IMR-90 (cell line): Measurements from ENCODE around the gene HMCN1. TPM values are rescaled to one million over a fixed set of nuclear protein-coding genes. Genes with fewer than 3 reads are reported as not detected.

Experiments used
- ATAC-seq: fragments of 200-7000 bp; cut with Tn5 transposase; 2 replicates; pipeline ENCODE4 v1.9.1; 2020; ENCODE audit warnings: low read depth, mild to moderate bottlenecking, moderate library complexity
- BruUV-seq: library from RNA; stranded (reverse); fragments of 400-500 nt; replicated peaks from 2 replicates; lab custom pipeline; 2021; lab: Mats Ljungman, UMichigan
- CTCF ChIA-PET: fragments of 300-600 bp; formaldehyde crosslinking; extraction: SDS; loops from one replicate; lab custom pipeline; 2021; ENCODE audit warnings: antibody characterized with exemption; lab: Yijun Ruan, JAX
- POLR2A ChIA-PET: fragments of 300-600 bp; sonication (Branson Sonifier 250); formaldehyde crosslinking; loops from one replicate; lab custom pipeline; 2022; ENCODE audit warnings: antibody characterized with exemption; ENCODE audit not compliant: unreplicated experiment; lab: Charles Lee
- DNase-seq: peaks from one replicate; pipeline ENCODE4 v3.0.0; 2013
- H2AFZ ChIP-seq: replicated peaks from 2 replicates; pipeline ENCODE3; 2013; ENCODE audit warnings: low read length, mild to moderate bottlenecking; ENCODE audit not compliant: poor library complexity
- H2AK5ac ChIP-seq: 2 replicates; pipeline ENCODE4 v1.6.1; 2013; ENCODE audit warnings: low read depth, low read length, inconsistent platforms
- H2AK9ac ChIP-seq: replicated peaks from 2 replicates; pipeline ENCODE3; 2013; ENCODE audit warnings: mild to moderate bottlenecking, low read depth, low read length, moderate library complexity; ENCODE audit not compliant: poor library complexity
- H2BK120ac ChIP-seq: 2 replicates; pipeline ENCODE4 v1.6.1; 2013; ENCODE audit warnings: low read depth, low read length, inconsistent platforms
- H2BK15ac ChIP-seq: 3 replicates; pipeline ENCODE4 v1.6.1; 2013; ENCODE audit warnings: low read depth, low read length, inconsistent platforms
- H2BK20ac ChIP-seq: 2 replicates; pipeline ENCODE4 v1.6.1; 2013; ENCODE audit warnings: low read depth, mild to moderate bottlenecking, inconsistent platforms, low read length, moderate library complexity
- H2BK5ac ChIP-seq: 2 replicates; pipeline ENCODE4 v1.6.1; 2013; ENCODE audit warnings: mild to moderate bottlenecking, low read depth, low read length, inconsistent platforms; ENCODE audit not compliant: poor library complexity, severe bottlenecking
- H3K14ac ChIP-seq: replicated peaks from 2 replicates; pipeline ENCODE4 v1.6.1; 2013; ENCODE audit warnings: low read depth, low read length, inconsistent platforms
- H3K18ac ChIP-seq: 2 replicates; pipeline ENCODE4 v1.6.1; 2013; ENCODE audit warnings: low read depth, low read length, control low read depth
- H3K23ac ChIP-seq: 2 replicates; pipeline ENCODE4 v1.6.1; 2013; ENCODE audit warnings: low read depth, low read length, inconsistent platforms
- H3K27ac ChIP-seq: 2 replicates; pipeline ENCODE4 v1.5.1; 2013; ENCODE audit warnings: mild to moderate bottlenecking, control low read depth, low read length; ENCODE audit not compliant: insufficient read depth
- H3K27me3 ChIP-seq: 2 replicates; pipeline ENCODE4 v1.6.1; 2013; ENCODE audit warnings: low read length; ENCODE audit not compliant: control insufficient read depth, insufficient read depth
- H3K36me3 ChIP-seq: 2 replicates; pipeline ENCODE4 v1.6.1; 2013; ENCODE audit warnings: low read length, mixed read lengths; ENCODE audit not compliant: control insufficient read depth, insufficient read depth
- H3K4ac ChIP-seq: 2 replicates; pipeline ENCODE4 v1.6.1; 2013; ENCODE audit warnings: low read depth, low read length, inconsistent platforms
- H3K4me1 ChIP-seq: 2 replicates; pipeline ENCODE4 v1.6.1; 2013; ENCODE audit warnings: low read length, mixed read lengths; ENCODE audit not compliant: control insufficient read depth, insufficient read depth
- H3K4me2 ChIP-seq: 2 replicates; pipeline ENCODE4 v1.6.1; 2013; ENCODE audit warnings: low read depth, mild to moderate bottlenecking, control low read depth, low read length, moderate library complexity
- H3K4me3 ChIP-seq: 2 replicates; pipeline ENCODE4 v1.5.1; 2013; ENCODE audit warnings: low read depth, mild to moderate bottlenecking, control low read depth, low read length, moderate library complexity; ENCODE audit not compliant: insufficient read depth
- H3K56ac ChIP-seq: 2 replicates; pipeline ENCODE4 v1.6.1; 2013; ENCODE audit warnings: low read length, inconsistent platforms; ENCODE audit not compliant: insufficient read depth; ENCODE audit errors: extremely low read depth
- H3K79me1 ChIP-seq, 2 experiments: 2 replicates each; pipeline ENCODE4 v1.6.1; 2013; ENCODE audit warnings: low read length in 2 of 2, inconsistent platforms in 1 of 2, low read depth in 1 of 2
- H3K9ac ChIP-seq: 2 replicates; pipeline ENCODE4 v1.6.1; 2013; ENCODE audit warnings: low read depth, low read length, control low read depth
- H3K9me1 ChIP-seq: 2 replicates; pipeline ENCODE4 v1.6.1; 2013; ENCODE audit warnings: low read length, inconsistent platforms; ENCODE audit not compliant: insufficient read depth
- H3K9me3 ChIP-seq: 2 replicates; pipeline ENCODE4 v1.6.1; 2013; ENCODE audit warnings: low read length; ENCODE audit not compliant: control insufficient read depth, insufficient read depth
- H4K20me1 ChIP-seq: 2 replicates; pipeline ENCODE4 v1.6.1; 2013; ENCODE audit warnings: low read length, inconsistent platforms; ENCODE audit not compliant: insufficient read depth
- H4K5ac ChIP-seq: 2 replicates; pipeline ENCODE4 v1.6.1; 2013; ENCODE audit warnings: mild to moderate bottlenecking, low read depth, low read length, control low read depth
- H4K8ac ChIP-seq, 2 experiments: 2 replicates each; pipeline ENCODE4 v1.6.1; 2013; ENCODE audit warnings: low read depth in 2 of 2, low read length in 2 of 2, control low read depth in 1 of 2, inconsistent platforms in 1 of 2
- H4K91ac ChIP-seq: 2 replicates; pipeline ENCODE4 v1.6.1; 2013; ENCODE audit warnings: low read depth, low read length, inconsistent platforms; ENCODE audit not compliant: insufficient read depth
- BHLHE40 ChIP-seq: fragments of 150-350 bp; IDR thresholded peaks from 2 replicates; pipeline ENCODE4 v1.6.1; 2016; ENCODE audit warnings: mild to moderate bottlenecking, low read depth, low read length
- CEBPB ChIP-seq: IDR thresholded peaks from 2 replicates; pipeline ENCODE4 v1.6.1; 2012; ENCODE audit warnings: low read depth, low read length, improper control_type of control experiment
- CHD1 ChIP-seq: IDR thresholded peaks from 2 replicates; pipeline ENCODE4 v1.6.1; 2012; ENCODE audit warnings: low read depth, low read length, improper control_type of control experiment
- MAZ ChIP-seq: IDR thresholded peaks from 2 replicates; pipeline ENCODE4 v1.6.1; 2012; ENCODE audit warnings: low read depth, mild to moderate bottlenecking, low read length, improper control_type of control experiment, moderate library complexity, borderline replicate concordance
- NFE2L2 ChIP-seq: fragments of 150-350 bp; IDR thresholded peaks from 2 replicates; pipeline ENCODE4 v1.6.1; 2016; ENCODE audit warnings: low read depth, mild to moderate bottlenecking, low read length
- RCOR1 ChIP-seq: IDR thresholded peaks from 2 replicates; pipeline ENCODE4 v1.6.1; 2012; ENCODE audit warnings: mild to moderate bottlenecking, low read length, improper control_type of control experiment; ENCODE audit not compliant: insufficient replicate concordance
- WGBS, 2 experiments: methylation state at CpG; one replicate each; pipeline versions ENCODE4 v1.1.5 to v1.1.7; 2013; ENCODE audit warnings: missing lambda C conversion rate in 2 of 2; ENCODE audit not compliant: insufficient read length in 1 of 2; ENCODE audit errors: extremely low coverage in 2 of 2; 5-methylcytosine and 5-hydroxymethylcytosine counted together
- dilution Hi-C: fragments of 300-500 bp; cut with HindIII; formaldehyde crosslinking; loops from one replicate; pipeline ENCODE4 v1.14.3; 2018; ENCODE audit warnings: low sequenced_read_pairs; ENCODE audit not compliant: unreplicated experiment
- in situ Hi-C: fragments of 300-500 bp; cut with MboI; formaldehyde crosslinking; loops from 3 replicates; pipeline ENCODE4 v1.14.3; 2019; ENCODE audit warnings: low sequenced_read_pairs, inconsistent platforms, mixed read lengths
- intact Hi-C: fragments of 100-400 bp; cut with micrococcal nuclease; formaldehyde crosslinking; loops from 2 replicates; pipeline ENCODE4 v1.10.0; 2022
- polyA plus RNA-seq, 3 experiments: library from polyadenylated mRNA; depleted of rRNA; stranded (reverse); fragments of >200 nt; gene quantifications; 2 replicates each; pipeline ENCODE4 v1.2.3, GENCODE V29; 2012; ENCODE audit warnings: low replicate concordance in 1 of 3
- total RNA-seq: library from RNA; depleted of rRNA; stranded (reverse); fragments of >200 nt; gene quantifications from 2 replicates; pipeline ENCODE4 v1.2.3, GENCODE V29; 2012
- TF ChIP-seq, protein P1 (sequence below): fragments of 150-350 bp; IDR thresholded peaks from 2 replicates; pipeline ENCODE4 v1.6.1; 2016; ENCODE audit warnings: low read depth, mild to moderate bottlenecking, low read length, moderate library complexity, borderline replicate concordance
- TF ChIP-seq, protein P2 (sequence below): fragments of 150-350 bp; IDR thresholded peaks from 2 replicates; pipeline ENCODE4 v1.6.1; 2017; ENCODE audit warnings: mild to moderate bottlenecking, antibody characterized with exemption, low read length, low read depth

The HMCN1 gene
- total and polyA plus RNA-seq, 2 of the 4 experiments (the other 2 are of a cell fraction) = 6.1 to 11.7 TPM

DNA sequence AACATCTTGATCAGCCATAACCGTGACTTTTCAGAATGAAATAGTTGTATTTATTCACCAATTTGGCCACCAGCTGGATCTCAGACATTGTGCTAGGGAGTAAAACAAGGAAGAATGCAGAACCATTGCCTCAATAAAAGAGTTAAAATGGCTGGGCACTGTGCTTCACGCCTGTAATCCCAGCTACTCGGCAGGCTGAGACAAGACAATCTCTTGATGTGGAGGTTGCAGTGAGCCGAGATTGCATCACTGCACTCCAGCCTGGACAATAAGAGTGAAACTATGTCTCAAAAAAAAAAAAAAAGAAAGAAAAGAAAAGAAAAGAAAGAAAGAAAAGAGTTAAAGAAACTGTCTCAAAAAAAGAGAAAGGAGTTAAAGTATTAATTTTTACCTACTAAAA lies 441.4 kb downstream of the HMCN1 start:
- no peak overlapping the region for H4K91ac ChIP-seq
- no peaks in the 10 kb centered on the region for H3K9me1 ChIP-seq
- H3K79me1 ChIP-seq = no peaks in the 10 kb centered on the region
- no peaks in the 10 kb centered on the region for H4K20me1 ChIP-seq
- no peak overlapping the region for H3K27ac ChIP-seq
- WGBS, 2 experiments = no CpG with 5 or more reads among the region's 4 CpGs
- H3K27me3 ChIP-seq = no peaks in the 10 kb centered on the region
- no peak for DNase-seq
- no peak overlapping the region for H2AK9ac ChIP-seq
- no peak overlapping the region for H2BK5ac ChIP-seq
- TF ChIP-seq BHLHE40 = no peak
- no peak for TF ChIP-seq RCOR1
- no peak for TF ChIP-seq CHD1
- no peak for TF ChIP-seq MAZ
- peak; percentile 78 for TF ChIP-seq CEBPB
- TF ChIP-seq, protein P1, sequence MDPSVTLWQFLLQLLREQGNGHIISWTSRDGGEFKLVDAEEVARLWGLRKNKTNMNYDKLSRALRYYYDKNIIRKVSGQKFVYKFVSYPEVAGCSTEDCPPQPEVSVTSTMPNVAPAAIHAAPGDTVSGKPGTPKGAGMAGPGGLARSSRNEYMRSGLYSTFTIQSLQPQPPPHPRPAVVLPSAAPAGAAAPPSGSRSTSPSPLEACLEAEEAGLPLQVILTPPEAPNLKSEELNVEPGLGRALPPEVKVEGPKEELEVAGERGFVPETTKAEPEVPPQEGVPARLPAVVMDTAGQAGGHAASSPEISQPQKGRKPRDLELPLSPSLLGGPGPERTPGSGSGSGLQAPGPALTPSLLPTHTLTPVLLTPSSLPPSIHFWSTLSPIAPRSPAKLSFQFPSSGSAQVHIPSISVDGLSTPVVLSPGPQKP = no peak
- no peak for TF ChIP-seq NFE2L2
- TF ChIP-seq, protein P2, sequence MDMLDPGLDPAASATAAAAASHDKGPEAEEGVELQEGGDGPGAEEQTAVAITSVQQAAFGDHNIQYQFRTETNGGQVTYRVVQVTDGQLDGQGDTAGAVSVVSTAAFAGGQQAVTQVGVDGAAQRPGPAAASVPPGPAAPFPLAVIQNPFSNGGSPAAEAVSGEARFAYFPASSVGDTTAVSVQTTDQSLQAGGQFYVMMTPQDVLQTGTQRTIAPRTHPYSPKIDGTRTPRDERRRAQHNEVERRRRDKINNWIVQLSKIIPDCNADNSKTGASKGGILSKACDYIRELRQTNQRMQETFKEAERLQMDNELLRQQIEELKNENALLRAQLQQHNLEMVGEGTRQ = no peak
- H2AFZ ChIP-seq = peak overlapping the region; percentile 75
- POLR2A ChIA-PET = no interaction called here
- no peak overlapping the region for H4K5ac ChIP-seq
- H2BK15ac ChIP-seq = no peak overlapping the region
- no peak for ATAC-seq
- no peak overlapping the region for H3K4me3 ChIP-seq
- H3K4me1 ChIP-seq = no peaks in the 10 kb centered on the region
- H3K36me3 ChIP-seq = no peaks in the 10 kb centered on the region
- no peak overlapping the region for H3K4ac ChIP-seq
- H3K56ac ChIP-seq = no peak overlapping the region
- dilution Hi-C loops (no loop called here), in situ Hi-C loops (no loop called here), intact Hi-C loops (no loop called here)
- no peak overlapping the region for H3K9ac ChIP-seq
- H3K23ac ChIP-seq = no peak overlapping the region
- peak overlapping the region; percentile 58; the same call in 1 of the 2 replicates for H2BK120ac ChIP-seq
- no peak overlapping the region for H4K8ac ChIP-seq
- 0 out of 2 replicates have a peak overlapping the region, but pooled peaks have one; percentile 33 for H2BK20ac ChIP-seq
- no TSS peak for BruUV-seq
- CTCF ChIA-PET = no interaction called here
- H2AK5ac ChIP-seq = no peak overlapping the region
- H3K4me2 ChIP-seq = no peak overlapping the region
- H3K18ac ChIP-seq = no peak overlapping the region
- no peaks in the 10 kb centered on the region for H3K9me3 ChIP-seq
- no peak overlapping the region for H3K14ac ChIP-seq
